ENCODE results near the gene LCNL1.
"Not testable (repeated sequence)": the region's sequence is repeated elsewhere in the genome, so short reads cannot be mapped to it uniquely, and the experiment has no call there.

The LCNL1 gene

DNA sequence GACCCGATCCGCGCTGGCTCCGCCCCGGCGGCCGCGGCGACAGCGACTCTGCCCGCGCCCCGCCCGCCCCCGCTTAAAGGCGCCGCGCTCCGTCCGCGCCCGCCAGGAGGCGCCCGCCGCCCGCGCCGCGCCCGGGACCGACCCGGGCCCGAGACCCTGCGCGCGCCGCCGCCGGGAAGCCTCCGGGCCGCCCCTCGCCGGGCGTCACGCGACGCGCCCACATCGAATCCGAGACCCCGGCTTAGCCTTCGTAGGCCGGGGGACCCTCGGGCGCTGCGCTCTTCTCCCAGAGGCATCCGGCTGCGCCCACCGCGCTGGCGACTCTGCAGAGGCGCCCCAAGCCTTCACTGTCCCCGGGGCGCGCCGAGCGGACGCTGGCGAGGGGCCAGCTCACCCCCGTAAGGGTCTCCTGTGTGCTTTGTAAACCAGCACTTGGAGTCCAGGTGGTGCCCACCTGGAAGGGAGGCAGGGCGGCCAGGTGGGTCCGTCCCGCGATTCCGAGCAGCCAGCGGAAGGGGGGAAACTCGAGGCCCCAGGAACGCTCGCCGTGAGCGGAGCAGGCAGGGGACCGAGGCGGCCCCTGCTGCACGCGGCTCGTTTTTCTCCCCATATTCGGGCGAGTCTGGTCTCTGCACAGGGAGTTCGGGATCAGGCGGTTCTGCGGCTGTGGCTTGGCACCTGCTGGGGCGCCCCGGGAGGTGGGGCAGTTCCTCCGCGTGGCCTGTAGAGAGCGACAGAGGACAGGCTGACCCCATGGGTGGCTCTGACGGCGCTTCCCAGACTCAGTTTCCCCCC is 45.7 kb downstream of the LCNL1 start:
- no peak for DNase-seq (ENCODE audit: low read depth)

DNA sequence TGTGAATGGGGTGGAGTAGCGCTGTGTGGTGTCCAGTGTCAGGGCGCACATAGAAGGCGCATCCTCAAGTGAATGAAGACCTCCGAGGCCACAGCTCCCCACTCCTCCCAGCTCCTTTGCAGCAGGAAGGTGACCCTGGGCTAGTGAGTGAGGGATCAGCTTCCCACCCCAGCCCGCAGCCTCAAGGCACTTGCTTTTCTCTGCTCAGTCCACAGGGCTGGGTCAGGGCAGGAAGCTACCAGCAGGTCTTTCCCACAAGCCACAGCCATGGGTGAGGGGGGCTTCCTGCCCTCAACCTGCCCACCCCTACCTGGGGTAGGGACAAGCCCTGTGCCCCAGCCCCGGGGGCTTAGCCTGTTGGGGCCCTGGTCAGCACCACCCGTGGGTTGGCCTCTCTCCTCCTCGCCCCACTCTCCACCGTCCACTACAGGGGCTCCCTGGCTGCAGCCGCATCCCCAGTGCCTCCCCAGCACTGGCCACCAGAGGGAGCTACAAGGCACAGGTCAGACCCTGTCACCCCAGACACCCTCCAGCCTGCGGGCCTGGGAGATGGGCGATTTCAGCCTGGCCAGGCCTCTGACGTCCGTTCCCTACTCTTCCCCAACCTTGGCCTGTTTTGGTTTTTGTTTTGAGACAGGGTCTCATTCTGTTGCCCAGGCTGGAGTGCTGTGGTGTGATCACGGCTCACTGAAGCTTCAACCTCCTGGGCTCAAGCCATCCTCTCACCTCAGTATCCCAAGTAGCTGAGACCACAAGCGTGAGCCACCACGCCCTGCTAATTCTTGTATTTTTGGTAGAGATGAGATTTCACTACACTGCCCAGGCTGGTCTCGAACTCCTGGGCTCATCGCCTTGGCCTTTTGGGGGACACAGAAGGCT is 46.5 kb downstream of the LCNL1 start:
- peak; percentile 64 for DNase-seq (ENCODE audit: low read depth)

DNA sequence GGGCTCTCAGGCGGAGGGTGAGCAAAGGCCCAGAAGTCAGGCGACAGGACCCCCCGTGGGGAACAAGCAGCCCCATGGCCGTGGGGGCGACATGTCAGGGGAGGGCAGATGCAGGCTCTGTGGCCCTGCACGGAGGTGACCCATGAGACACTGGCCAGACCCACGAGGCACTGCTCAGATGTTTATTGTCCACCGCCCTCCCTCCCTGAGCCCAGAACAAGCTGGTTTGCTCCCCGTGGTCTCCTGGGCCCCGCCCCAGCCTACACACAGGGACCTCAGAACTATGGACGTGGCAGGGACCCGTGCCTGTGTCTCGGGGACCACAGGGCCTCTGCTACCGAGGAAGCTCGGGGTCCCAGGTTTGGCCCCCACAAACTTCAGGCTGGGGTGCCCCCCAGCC is 47.2 kb downstream of the LCNL1 start:
- no peak for DNase-seq (ENCODE audit: low read depth)

DNA sequence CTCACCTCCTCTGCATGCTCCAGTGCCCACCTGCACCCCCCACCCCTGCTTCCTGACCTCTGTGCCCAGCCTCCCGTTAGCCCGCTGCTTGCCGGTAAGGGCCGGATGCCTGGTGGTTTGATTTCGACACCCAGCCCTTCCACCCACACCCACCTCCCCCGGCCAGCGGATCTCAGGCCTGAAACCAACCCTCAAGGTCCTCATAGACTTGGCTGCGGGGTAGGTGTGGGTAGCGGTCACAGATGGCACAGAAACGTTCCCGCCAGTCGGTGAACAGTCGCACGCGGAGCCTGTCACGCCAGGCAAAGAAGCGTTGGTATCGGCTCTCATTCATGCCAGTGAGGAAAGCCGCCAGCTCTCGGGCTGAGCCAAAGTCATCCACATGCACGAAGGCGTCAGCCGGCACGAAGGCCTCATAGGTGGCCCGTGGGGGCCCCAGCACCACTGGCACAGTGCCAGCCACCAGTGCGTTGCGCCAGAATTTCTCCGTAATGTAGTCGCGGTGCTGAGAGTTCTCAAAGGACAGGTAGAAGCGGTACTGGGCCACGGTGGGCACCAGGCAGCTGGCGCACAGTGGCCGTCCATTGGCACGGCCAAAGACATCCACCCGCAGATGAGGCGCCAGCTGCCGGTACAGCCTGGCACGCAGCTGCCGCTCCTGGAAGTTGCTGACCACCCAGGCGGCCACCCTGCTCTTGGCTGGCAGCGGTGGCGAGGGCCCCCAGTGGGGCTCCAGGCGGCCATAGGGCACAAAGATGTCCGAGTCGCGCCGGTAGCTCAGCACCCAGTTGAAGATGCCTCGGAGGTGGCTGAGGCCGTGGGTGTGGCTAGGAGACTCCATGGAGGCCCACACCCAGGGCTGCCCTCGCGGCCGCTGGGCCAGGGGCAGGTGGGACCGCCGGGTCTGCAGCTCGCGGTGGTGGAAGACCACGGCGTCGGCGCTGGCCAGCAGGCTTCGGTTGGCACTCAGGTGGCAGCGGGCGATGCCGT is 48.0 kb downstream of the LCNL1 start:
- no peak for DNase-seq (ENCODE audit: low read depth)

DNA sequence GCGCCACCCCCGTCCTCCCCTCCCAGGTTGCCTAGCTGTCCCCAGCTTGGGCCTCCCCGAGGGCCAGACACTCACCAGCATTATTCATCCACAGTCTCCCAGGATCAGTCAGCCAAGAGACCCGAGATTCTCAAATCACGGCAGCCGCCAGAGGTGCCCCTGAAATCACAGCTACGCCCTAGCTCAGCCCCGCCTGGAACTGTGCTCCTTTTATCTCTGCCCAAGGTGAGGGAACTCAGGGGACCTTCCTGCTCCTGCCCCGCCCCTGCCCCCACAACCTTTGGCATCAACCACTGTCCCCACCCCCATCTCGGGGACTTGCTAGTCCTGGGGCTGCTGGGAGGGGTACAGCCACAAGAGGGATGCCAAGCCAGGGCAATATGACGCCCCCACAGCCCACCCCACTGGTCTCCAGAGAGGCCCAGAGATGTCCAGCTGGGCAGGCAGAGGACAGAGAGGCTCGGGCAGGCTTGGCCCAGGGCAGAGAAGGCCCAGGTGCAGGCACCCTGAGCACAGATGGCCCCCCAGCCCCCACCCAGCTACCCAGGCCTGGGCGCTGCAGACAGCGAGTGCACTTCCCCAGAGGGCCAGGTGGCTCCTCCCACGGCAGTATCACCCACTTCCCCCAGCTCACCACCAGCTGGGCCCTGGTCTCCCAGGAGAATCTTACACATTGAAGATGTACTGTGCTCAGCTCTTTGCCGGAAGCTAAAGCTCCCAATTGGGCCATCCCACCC is 49.3 kb downstream of the LCNL1 start, which contains the start of gene FUT7:
FUT7 (minus strand) TSS at position 185 of the 737 bp plus-strand sequence; CDS start at position 88, 97 bp downstream.
- DNase-seq (ENCODE audit: low read depth) = no peak

DNA sequence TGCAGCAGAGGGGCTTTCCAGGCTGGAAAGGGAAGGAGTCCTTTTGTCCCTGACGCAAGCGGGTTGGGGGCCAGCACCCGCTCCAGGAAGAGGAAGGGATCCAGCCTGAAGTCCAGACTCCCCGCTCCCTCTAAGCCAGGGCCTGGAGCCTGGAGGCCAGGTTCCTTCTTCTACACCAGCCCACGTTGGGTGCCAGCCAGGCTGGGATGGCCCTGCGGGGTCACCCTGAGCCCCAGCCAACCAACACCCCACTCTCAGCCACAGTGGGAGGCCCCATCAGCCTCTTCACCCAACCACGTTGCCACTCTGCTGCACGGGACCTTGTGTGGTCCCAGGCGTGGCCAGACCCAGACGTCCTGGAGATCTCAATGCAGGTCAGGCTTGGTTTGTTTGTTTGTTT is 50.1 kb downstream of the LCNL1 start:
- DNase-seq (ENCODE audit: low read depth) = no peak

DNA sequence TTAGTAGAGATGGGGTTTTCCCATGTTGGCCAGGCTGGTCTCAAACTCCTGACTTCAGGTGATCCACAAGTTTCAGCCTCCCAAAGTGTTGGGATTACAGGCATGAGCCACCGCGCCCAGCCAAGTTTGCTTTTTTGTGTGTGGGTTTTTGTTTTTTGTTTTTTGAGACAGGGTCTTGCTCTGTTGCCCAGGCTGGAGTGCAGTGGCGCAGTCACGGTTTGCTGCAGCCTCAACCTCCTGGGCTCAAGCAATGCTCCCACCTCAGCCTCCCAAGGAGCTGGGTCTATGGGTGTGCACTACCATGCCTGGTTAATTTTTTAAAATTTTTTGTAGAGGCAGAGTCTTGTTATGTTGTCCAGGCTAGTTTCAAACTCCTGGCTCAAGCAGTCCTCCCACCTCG is 50.7 kb downstream of the LCNL1 start:
- not testable (repeated sequence) for DNase-seq (ENCODE audit: low read depth)

DNA sequence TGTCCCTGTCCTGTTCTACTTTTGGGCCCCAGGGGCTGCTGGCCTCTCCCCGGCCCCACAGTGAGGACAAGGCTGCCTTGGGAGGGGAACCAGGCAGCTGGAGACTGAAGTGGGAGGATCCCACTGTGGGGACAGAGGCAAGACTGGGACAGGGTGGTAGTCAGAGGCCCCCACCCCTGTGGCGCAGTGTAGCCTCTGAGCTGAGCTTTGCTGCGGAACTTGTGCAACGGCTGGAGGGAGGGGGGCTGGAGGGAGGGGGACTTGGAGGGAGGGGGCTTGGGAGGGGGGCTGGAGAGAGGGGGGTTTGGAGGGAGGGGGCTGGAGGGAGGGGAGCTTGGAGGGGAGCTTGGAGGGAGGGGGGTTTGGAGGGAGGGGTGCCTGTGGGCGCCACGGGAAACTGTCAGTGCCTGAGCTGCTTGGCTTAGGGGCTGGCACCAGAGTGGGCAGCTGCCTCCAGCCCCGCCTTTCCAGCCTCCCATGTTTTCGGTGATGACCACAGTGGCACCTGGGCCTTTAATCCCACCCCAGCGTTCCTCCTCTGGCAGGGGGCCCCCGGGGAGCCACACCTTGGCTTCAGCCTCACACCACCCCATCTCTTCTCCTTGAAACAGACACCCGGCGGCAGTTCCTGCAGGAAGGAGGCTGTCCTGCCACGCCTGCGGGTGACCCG is 51.4 kb downstream of the LCNL1 start:
- DNase-seq (ENCODE audit: low read depth) = no peak

DNA sequence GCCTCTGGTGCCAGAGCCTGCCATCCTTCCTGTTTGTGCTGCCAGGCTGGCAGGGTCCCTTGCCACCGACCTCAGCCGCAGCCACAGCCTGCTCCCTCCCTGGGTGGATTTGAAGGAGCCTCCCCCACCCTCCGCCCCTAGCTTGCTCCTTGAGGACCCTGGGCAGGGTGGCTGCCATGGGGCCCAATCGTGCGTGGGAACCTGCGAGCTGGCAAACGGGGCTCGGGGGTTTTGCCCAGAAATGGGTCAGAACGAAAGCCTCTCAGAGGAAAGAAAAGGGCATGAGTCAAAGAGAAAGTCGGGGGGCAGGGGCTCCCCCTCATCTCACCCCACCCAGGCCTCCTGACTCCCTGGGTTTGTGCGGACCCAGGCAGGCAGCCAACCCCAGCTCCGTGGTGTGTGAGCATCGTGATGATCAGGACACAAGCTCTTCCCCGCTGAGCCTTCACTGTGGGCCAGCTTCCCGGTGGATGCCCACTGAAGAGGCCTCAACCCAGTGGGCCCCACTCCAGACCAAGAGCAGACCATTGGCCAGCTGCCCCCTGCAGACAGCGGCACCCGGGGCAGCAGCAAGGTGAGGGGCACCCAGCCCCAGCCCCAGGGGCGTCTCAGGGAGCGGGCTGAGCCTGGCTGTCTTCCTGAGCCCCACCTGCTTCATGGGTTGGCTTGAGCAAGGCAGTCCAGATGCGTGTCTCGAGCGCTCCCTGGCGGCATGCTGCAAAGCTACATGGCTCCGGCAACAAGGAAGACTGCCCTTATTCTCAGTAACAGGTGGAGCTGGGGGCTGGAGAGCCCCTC is 52.1 kb downstream of the LCNL1 start:
- peak; percentile 70 for DNase-seq (ENCODE audit: low read depth)

Data from stimulated activated CD8-positive, alpha-beta memory T cell treated with anti-CD3 and anti-CD28 coated beads, Interleukin-7, amount 100 ng/mL, for 24 hours (primary cell).